CD4-positive, alpha-beta T cell treated with Interleukin-15 for 4 hours (primary cell): Measurements from ENCODE around the gene WNT3A.

Source experiments
- DNase-seq: peaks from one replicate; pipeline ENCODE4 v3.0.0-alpha.2; 2020; ENCODE audit warnings: low spot score

WNT3A gene

GRCh38 chr1:228084797-228085196 lies 78.0 kb downstream of the WNT3A start:
- no peak for DNase-seq

- no peak for DNase-seq
Observed at GRCh38 chr1:228085287-228085951, 78.6 kb downstream of the WNT3A start.

GRCh38 chr1:228087771-228088251 lies 81.0 kb downstream of the WNT3A start:
- DNase-seq: peak; percentile 39

GRCh38 chr1:228088586-228089498 lies 82.0 kb downstream of the WNT3A start:
- DNase-seq: no peak

GRCh38 chr1:228089519-228090380 lies 83.0 kb downstream of the WNT3A start:
- DNase-seq: no peak

- no peak for DNase-seq
Observed at GRCh38 chr1:228090613-228091081, 83.8 kb downstream of the WNT3A start.

- DNase-seq: no peak
Observed at GRCh38 chr1:228091084-228091483, 84.3 kb downstream of the WNT3A start.

GRCh38 chr1:228092342-228093049 lies 85.7 kb downstream of the WNT3A start:
- DNase-seq: no peak

- DNase-seq: no peak
Observed at GRCh38 chr1:228093050-228093906, 86.5 kb downstream of the WNT3A start.

GRCh38 chr1:228094432-228095016 lies 87.7 kb downstream of the WNT3A start:
- DNase-seq: no peak

- DNase-seq: no peak
Observed at GRCh38 chr1:228095161-228095560, 88.4 kb downstream of the WNT3A start.

- DNase-seq: no peak
Observed at GRCh38 chr1:228095938-228096337, 89.1 kb downstream of the WNT3A start.

- DNase-seq: no peak
Observed at GRCh38 chr1:228096416-228097332, 89.9 kb downstream of the WNT3A start.

- no peak for DNase-seq
Observed at GRCh38 chr1:228097333-228098081, 90.7 kb downstream of the WNT3A start.

- no peak for DNase-seq
Observed at GRCh38 chr1:228098323-228098931, 91.6 kb downstream of the WNT3A start.

- no peak for DNase-seq
Observed at GRCh38 chr1:228099331-228099732, 92.5 kb downstream of the WNT3A start.

GRCh38 chr1:228100822-228101613 lies 94.2 kb downstream of the WNT3A start:
- no peak for DNase-seq
